Measurements from ENCODE around the gene TTLL8. TPM values are rescaled to one million over a fixed set of nuclear protein-coding genes. Genes with fewer than 3 reads are reported as not detected.
A peak's percentile ranks its signal among the peaks of the same experiment; 100 is the strongest.

TTLL8 gene
- total RNA-seq, 1 experiment from 2014 or later = not detected

DNA sequence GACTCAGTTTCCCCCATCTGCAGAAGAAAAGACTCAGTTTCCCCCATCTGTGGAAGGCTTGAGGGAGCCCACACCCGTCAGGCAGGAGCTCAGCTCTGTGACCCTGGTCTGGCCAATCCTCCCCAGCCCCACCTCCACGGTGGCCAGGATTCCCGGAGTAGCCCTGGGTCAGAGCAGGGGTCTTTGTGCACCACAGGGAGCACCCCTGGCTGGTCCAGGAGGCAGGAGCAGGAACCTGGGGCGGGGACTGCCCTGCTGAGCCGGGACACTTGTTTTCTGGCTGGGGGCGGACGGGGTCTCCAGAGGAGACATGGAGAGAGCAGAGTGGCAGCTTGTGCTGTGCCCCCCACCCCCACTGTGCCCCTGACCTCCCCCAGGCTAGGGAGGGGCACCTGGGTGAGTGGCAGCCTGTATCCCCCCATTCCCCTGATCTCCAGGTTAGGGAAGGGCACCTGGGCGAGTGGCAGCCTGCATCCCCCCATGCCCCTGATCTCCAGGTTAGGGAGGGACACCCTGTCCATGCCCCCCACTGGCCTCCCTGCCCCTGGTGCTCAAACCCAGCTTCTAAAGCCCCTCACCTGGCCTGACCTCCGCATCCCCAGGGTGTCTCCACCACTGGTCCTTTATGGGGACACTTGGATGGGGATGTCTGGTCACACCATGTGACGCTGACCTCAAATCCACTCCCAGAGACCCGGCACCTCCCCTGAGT, 64.3 kb downstream of the TTLL8 start:
- TF ChIP-seq NR3C1 (CRISPR knock-in tag; conservative IDR thresholded peaks at IDR 0.05; ENCODE audit: low read depth) = no peak
- no peak for TF ChIP-seq SMAD4 (CRISPR knock-in tag; IDR thresholded peaks at IDR 0.05)
- TF ChIP-seq NFE2L1 (CRISPR knock-in tag; IDR thresholded peaks at IDR 0.05) = no peak
- TF ChIP-seq ZBTB21 (CRISPR knock-in tag; IDR thresholded peaks at IDR 0.05; ENCODE audit: borderline replicate concordance) = no peak
- TF ChIP-seq ESRRA (CRISPR knock-in tag; IDR thresholded peaks at IDR 0.05; ENCODE audit: borderline replicate concordance) = no peak
- no peak for TF ChIP-seq NR2C2 (CRISPR knock-in tag; IDR thresholded peaks at IDR 0.05)
- TF ChIP-seq, protein P1, sequence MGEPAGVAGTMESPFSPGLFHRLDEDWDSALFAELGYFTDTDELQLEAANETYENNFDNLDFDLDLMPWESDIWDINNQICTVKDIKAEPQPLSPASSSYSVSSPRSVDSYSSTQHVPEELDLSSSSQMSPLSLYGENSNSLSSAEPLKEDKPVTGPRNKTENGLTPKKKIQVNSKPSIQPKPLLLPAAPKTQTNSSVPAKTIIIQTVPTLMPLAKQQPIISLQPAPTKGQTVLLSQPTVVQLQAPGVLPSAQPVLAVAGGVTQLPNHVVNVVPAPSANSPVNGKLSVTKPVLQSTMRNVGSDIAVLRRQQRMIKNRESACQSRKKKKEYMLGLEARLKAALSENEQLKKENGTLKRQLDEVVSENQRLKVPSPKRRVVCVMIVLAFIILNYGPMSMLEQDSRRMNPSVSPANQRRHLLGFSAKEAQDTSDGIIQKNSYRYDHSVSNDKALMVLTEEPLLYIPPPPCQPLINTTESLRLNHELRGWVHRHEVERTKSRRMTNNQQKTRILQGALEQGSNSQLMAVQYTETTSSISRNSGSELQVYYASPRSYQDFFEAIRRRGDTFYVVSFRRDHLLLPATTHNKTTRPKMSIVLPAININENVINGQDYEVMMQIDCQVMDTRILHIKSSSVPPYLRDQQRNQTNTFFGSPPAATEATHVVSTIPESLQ (CRISPR knock-in tag; IDR thresholded peaks at IDR 0.05) = no peak
- TF ChIP-seq, protein P2, sequence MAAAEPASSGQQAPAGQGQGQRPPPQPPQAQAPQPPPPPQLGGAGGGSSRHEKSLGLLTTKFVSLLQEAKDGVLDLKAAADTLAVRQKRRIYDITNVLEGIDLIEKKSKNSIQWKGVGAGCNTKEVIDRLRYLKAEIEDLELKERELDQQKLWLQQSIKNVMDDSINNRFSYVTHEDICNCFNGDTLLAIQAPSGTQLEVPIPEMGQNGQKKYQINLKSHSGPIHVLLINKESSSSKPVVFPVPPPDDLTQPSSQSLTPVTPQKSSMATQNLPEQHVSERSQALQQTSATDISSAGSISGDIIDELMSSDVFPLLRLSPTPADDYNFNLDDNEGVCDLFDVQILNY (CRISPR knock-in tag; IDR thresholded peaks at IDR 0.05) = no peak
- TF ChIP-seq, protein P3, sequence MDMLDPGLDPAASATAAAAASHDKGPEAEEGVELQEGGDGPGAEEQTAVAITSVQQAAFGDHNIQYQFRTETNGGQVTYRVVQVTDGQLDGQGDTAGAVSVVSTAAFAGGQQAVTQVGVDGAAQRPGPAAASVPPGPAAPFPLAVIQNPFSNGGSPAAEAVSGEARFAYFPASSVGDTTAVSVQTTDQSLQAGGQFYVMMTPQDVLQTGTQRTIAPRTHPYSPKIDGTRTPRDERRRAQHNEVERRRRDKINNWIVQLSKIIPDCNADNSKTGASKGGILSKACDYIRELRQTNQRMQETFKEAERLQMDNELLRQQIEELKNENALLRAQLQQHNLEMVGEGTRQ (CRISPR knock-in tag; IDR thresholded peaks at IDR 0.05) = no peak
- no peak for TF ChIP-seq OVOL2 (CRISPR knock-in tag; IDR thresholded peaks at IDR 0.05; ENCODE audit: borderline replicate concordance)
- TF ChIP-seq, protein P4, sequence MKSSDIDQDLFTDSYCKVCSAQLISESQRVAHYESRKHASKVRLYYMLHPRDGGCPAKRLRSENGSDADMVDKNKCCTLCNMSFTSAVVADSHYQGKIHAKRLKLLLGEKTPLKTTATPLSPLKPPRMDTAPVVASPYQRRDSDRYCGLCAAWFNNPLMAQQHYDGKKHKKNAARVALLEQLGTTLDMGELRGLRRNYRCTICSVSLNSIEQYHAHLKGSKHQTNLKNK (CRISPR knock-in tag; IDR thresholded peaks at IDR 0.05) = no peak
- TF ChIP-seq JAZF1 (CRISPR knock-in tag; IDR thresholded peaks at IDR 0.05) = no peak
- TF ChIP-seq ZNF416 (CRISPR knock-in tag; IDR thresholded peaks at IDR 0.05) = no peak
- no peak for TF ChIP-seq TCF7 (CRISPR knock-in tag; IDR thresholded peaks at IDR 0.05; ENCODE audit: low read depth)
- no peak for TF ChIP-seq FOXK1 (CRISPR knock-in tag; IDR thresholded peaks at IDR 0.05)
- TF ChIP-seq, protein P5, sequence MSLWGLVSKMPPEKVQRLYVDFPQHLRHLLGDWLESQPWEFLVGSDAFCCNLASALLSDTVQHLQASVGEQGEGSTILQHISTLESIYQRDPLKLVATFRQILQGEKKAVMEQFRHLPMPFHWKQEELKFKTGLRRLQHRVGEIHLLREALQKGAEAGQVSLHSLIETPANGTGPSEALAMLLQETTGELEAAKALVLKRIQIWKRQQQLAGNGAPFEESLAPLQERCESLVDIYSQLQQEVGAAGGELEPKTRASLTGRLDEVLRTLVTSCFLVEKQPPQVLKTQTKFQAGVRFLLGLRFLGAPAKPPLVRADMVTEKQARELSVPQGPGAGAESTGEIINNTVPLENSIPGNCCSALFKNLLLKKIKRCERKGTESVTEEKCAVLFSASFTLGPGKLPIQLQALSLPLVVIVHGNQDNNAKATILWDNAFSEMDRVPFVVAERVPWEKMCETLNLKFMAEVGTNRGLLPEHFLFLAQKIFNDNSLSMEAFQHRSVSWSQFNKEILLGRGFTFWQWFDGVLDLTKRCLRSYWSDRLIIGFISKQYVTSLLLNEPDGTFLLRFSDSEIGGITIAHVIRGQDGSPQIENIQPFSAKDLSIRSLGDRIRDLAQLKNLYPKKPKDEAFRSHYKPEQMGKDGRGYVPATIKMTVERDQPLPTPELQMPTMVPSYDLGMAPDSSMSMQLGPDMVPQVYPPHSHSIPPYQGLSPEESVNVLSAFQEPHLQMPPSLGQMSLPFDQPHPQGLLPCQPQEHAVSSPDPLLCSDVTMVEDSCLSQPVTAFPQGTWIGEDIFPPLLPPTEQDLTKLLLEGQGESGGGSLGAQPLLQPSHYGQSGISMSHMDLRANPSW (CRISPR knock-in tag; conservative IDR thresholded peaks at IDR 0.05; ENCODE audit: low read depth) = no peak
- TF ChIP-seq JUN (CRISPR knock-in tag; IDR thresholded peaks at IDR 0.05) = no peak
- no peak for DNase-seq (ENCODE audit: low spot score)

More for the DNA sequence above, 64.3 kb downstream of the TTLL8 start:
- Mint-ChIP-seq H3K4me3 (no peak overlapping the region), H3K9me3 (peaks cover 22% of the 10 kb centered on the region), H3K4me1 (peaks cover 5% of the 10 kb centered on the region), H3K27ac (no peak overlapping the region), H3K27me3 (ENCODE audit: low read depth) (peaks cover 26% of the 10 kb centered on the region), H3K36me3 (peaks cover 14% of the 10 kb centered on the region)
- ATAC-seq = peak; percentile 11; the same call in 1 of the 2 replicates
- CTCF ChIA-PET = interaction anchor here (0.6 to 5.5 kb wide), 18 partner anchors 11 to 91 kb away, joined by 3 to 50 read pairs (median 4); partner anchors contain the start of genes IL17REL and MLC1
- POLR2A ChIA-PET = no interaction called here

Data from WTC11 (cell line).